CD4-positive, alpha-beta memory T cell (primary cell): ENCODE data around the gene CASTOR1. TPM values are rescaled to one million over a fixed set of nuclear protein-coding genes. Genes with fewer than 3 reads are reported as not detected.

Experiments
- CTCF ChIA-PET: fragments of 350-600 bp; sonication (Branson Sonifier 250); formaldehyde crosslinking; loops from one replicate; lab custom pipeline; 2021; ENCODE audit warnings: inconsistent platforms; ENCODE audit not compliant: partially characterized antibody; lab: Charles Lee
- POLR2A ChIA-PET: fragments of 350-600 bp; sonication (Branson Sonifier 250); formaldehyde crosslinking; loops from one replicate; lab custom pipeline; 2021; ENCODE audit not compliant: partially characterized antibody; lab: Charles Lee
- DNase-seq, 5 donors: peaks; one replicate each; pipeline versions ENCODE4 v3.0.0 to v3.0.0-alpha.2; 2020 to 2022; ENCODE audit warnings: mixed read lengths in 1 of 5
- H3K27ac ChIP-seq: one replicate; pipeline ENCODE4 v1.7.0; 2013; ENCODE audit warnings: low read depth, low read length
- H3K27me3 ChIP-seq: 2 replicates; pipeline ENCODE4 v1.7.0; 2013; ENCODE audit warnings: mild to moderate bottlenecking, low read length, moderate library complexity; ENCODE audit not compliant: insufficient read depth
- H3K36me3 ChIP-seq: 2 replicates; pipeline ENCODE4 v1.7.0; 2013; ENCODE audit warnings: mild to moderate bottlenecking, low read length, moderate library complexity; ENCODE audit not compliant: insufficient read depth
- H3K4me1 ChIP-seq: 2 replicates; pipeline ENCODE4 v1.7.0; 2013; ENCODE audit warnings: mild to moderate bottlenecking, low read length, moderate library complexity; ENCODE audit not compliant: insufficient read depth
- H3K4me3 ChIP-seq, 2 donors: one replicate each; pipeline ENCODE4 v1.7.0; 2013; ENCODE audit warnings: low read length in 2 of 2, mild to moderate bottlenecking in 1 of 2
- H3K9me3 ChIP-seq, 2 donors: one replicate each; pipeline ENCODE4 v1.7.0; 2013; ENCODE audit warnings: low read length in 2 of 2, control low read depth in 1 of 2; ENCODE audit not compliant: control insufficient read depth in 1 of 2
- H3K27ac Mint-ChIP-seq, 7 donors: one replicate each; pipeline ENCODE4 v1.8.0; 2020 to 2021; ENCODE audit warnings: mixed read lengths in 7 of 7, mild to moderate bottlenecking in 6 of 7, inconsistent platforms in 3 of 7, moderate library complexity in 3 of 7
- H3K27me3 Mint-ChIP-seq, 2 donors: one replicate each; pipeline ENCODE4 v1.8.0; 2020 to 2021; ENCODE audit warnings: mixed read lengths in 2 of 2
- H3K36me3 Mint-ChIP-seq, 2 donors: one replicate each; pipeline ENCODE4 v1.8.0; 2020 to 2021; ENCODE audit warnings: mixed read lengths in 2 of 2, inconsistent platforms in 1 of 2, mild to moderate bottlenecking in 1 of 2
- H3K4me1 Mint-ChIP-seq, 4 donors: one replicate each; pipeline ENCODE4 v1.8.0; 2020 to 2021; ENCODE audit warnings: mixed read lengths in 4 of 4, mild to moderate bottlenecking in 1 of 4
- H3K4me3 Mint-ChIP-seq, 8 donors: one replicate each; pipeline ENCODE4 v1.8.0; 2020 to 2021; ENCODE audit warnings: mixed read lengths in 8 of 8, mild to moderate bottlenecking in 7 of 8, moderate library complexity in 6 of 8, inconsistent platforms in 3 of 8
- H3K9me3 Mint-ChIP-seq, 8 donors: one replicate each; pipeline ENCODE4 v1.8.0; 2020 to 2021; ENCODE audit warnings: mixed read lengths in 8 of 8, mild to moderate bottlenecking in 5 of 8, inconsistent platforms in 3 of 8, moderate library complexity in 1 of 8
- intact Hi-C: fragments of 100-400 bp; cut with micrococcal nuclease; formaldehyde crosslinking; loops from one replicate; pipeline ENCODE4 v1.15.1; 2023
- polyA plus RNA-seq, 2 donors: library from polyadenylated mRNA; unstranded; fragments of 300-500 nt; fragmentation: Illumina TruSeq; gene quantifications; one replicate each; pipeline ENCODE4 v1.2.3, GENCODE V29; 2021
- total RNA-seq, 2 experiments: library from RNA; stranded (reverse); gene quantifications; one replicate each; pipeline ENCODE4 v1.2.3, GENCODE V29; 2021

The CASTOR1 gene
- total and polyA plus RNA-seq, 4 experiments from 2014 or later = 11.3 to 17.5 (median 14.3) TPM

DNA sequence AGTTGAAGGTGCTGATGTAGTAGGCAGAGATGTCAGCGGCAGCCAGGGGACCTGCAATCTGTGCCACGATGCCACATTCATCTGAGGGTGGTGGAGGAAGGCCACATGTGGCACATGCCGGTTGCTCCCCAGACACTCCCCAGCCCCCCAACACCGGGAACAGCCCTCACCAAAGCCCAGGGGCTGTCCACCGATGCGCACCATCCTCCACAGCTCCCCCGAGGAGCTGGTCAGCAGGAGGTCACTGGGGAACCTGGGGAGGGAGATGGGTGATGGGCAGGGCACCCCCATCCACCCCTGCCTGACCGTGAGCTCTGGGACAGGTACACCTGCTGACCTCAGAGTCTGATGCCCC is 3.5 kb downstream of the CASTOR1 start:
- H3K27me3 Mint-ChIP-seq = no peaks in the 10 kb centered on the region
- peaks cover 22 to 57% (median 40%) of the 10 kb centered on the region in 4 donors for H3K4me1 Mint-ChIP-seq
- H3K4me3 ChIP-seq = no peak overlapping the region
- peaks cover 9 to 10% of the 10 kb centered on the region in 2 donors for H3K36me3 Mint-ChIP-seq
- H3K4me1 ChIP-seq = peaks cover 53% of the 10 kb centered on the region
- DNase-seq = peak in 1 of 5 donors; percentile 31
- no peaks in the 10 kb centered on the region for H3K27me3 ChIP-seq
- H3K27ac Mint-ChIP-seq = no peak overlapping the region
- H3K9me3 ChIP-seq = no peaks in the 10 kb centered on the region
- intact Hi-C loops = no loop called here
- POLR2A ChIA-PET = interaction anchor here (0.6 to 15.0 kb wide), 7 partner anchors 20 to 178 kb away, joined by 3 to 333 read pairs (median 4); partner anchors contain the start of genes CCDC157, OSM, RNF215 and SF3A1
- CTCF ChIA-PET = interaction anchor here (0.6 to 11.1 kb wide), 9 partner anchors 8 to 180 kb away, joined by 3 to 392 read pairs (median 4); partner anchors contain the start of gene RNF215
- H3K4me3 Mint-ChIP-seq = no peak overlapping the region
- no peaks in the 10 kb centered on the region for H3K9me3 Mint-ChIP-seq
- no peaks in the 10 kb centered on the region for H3K36me3 ChIP-seq
- no peak overlapping the region for H3K27ac ChIP-seq

DNA sequence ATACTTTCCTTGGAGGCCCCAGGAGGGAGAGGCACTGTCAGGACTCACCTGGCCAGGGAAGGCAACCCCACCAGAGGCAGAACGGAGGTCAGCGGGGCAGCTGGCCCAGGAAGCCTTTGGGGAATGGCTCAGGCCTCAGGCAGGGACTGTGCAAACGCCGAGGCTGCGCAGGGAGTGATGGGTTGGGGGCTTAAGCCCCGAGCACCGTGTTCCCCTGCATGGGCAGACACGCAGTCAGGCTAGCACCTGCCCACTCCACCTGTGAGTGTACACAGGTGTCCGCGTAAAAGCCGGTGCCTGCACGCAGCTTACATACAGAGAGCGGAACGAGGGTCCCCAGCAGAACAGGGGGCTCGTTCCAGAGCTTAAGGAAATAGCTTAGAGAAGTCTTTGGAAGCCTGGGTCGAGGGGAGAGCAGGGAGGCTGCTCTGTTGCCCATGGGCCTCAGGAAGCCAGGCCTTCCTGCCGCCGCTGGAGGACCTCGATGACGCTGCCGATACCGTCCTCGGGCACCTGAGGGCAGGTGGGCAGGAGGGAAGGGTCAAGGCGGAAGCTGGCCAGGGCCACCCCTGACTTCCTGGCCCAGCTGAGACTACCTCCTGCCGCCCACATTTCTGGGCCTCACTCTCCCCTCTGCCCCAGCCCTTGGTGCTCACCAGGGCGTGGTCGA is 4.0 kb downstream of the CASTOR1 start:
- Histone ChIP-seq H3K4me3 (no peak overlapping the region), H3K27me3 (no peaks in the 10 kb centered on the region), H3K36me3 (no peaks in the 10 kb centered on the region), H3K9me3 (no peaks in the 10 kb centered on the region), H3K27ac (no peak overlapping the region), H3K4me1 (peaks cover 48% of the 10 kb centered on the region)
- ChIA-PET POLR2A (interaction anchor here (1.3 to 15.0 kb wide), 4 partner anchors 20 to 71 kb away, joined by 4 to 333 read pairs (median 112); partner anchors contain the start of genes CCDC157, OSM and SF3A1), CTCF (interaction anchor here (0.7 to 11.1 kb wide), 8 partner anchors 43 to 280 kb away, joined by 3 to 392 read pairs (median 4); partner anchors contain the start of gene RNF215)
- peak overlapping the region in 1 of 7 donors; percentile 67 for H3K27ac Mint-ChIP-seq
- H3K4me1 Mint-ChIP-seq = peaks cover 19 to 52% (median 36%) of the 10 kb centered on the region in 4 donors
- peaks cover 9 to 10% of the 10 kb centered on the region in 2 donors for H3K36me3 Mint-ChIP-seq
- no peaks in the 10 kb centered on the region for H3K9me3 Mint-ChIP-seq
- intact Hi-C loops = no loop called here
- peak in 1 of 5 donors; percentile 21 for DNase-seq
- no peak overlapping the region for H3K4me3 Mint-ChIP-seq
- no peaks in the 10 kb centered on the region for H3K27me3 Mint-ChIP-seq

- POLR2A ChIA-PET = interaction anchor here (12.2 to 15.0 kb wide), 2 partner anchors 20 to 21 kb away, joined by 106 to 333 read pairs; partner anchors contain the start of gene OSM
- CTCF ChIA-PET = interaction anchor here (0.6 to 11.1 kb wide), 6 partner anchors 101 to 769 kb away, joined by 3 to 392 read pairs (median 20); partner anchors contain the start of gene RNF215
- no peak overlapping the region for H3K4me3 ChIP-seq
- Mint-ChIP-seq H3K9me3 (no peaks in the 10 kb centered on the region), H3K27ac (peak overlapping the region in 4 of 7 donors; percentile 18 to 67 (median 53)), H3K36me3 (peaks cover 4 to 10% of the 10 kb centered on the region in 2 donors), H3K4me3 (no peak overlapping the region), H3K4me1 (peaks cover 15 to 49% (median 33%) of the 10 kb centered on the region in 4 donors), H3K27me3 (no peaks in the 10 kb centered on the region)
- DNase-seq = peak in 1 of 5 donors; percentile 2
- H3K9me3 ChIP-seq = no peaks in the 10 kb centered on the region
- peaks cover 46% of the 10 kb centered on the region for H3K4me1 ChIP-seq
- no peaks in the 10 kb centered on the region for H3K27me3 ChIP-seq
- H3K27ac ChIP-seq = no peak overlapping the region
- H3K36me3 ChIP-seq = no peaks in the 10 kb centered on the region
- intact Hi-C loops = no loop called here
Observed at GRCh38 chr22:30284666-30285065, 4.6 kb downstream of the CASTOR1 start.

GRCh38 chr22:30284172-30284571 is 5.1 kb downstream of the CASTOR1 start:
- POLR2A ChIA-PET = interaction anchor here (12.2 kb wide), 1 partner anchor 19 kb away, joined by 106 read pairs; the partner anchor contains the start of gene OSM
- H3K4me1 ChIP-seq = peaks cover 50% of the 10 kb centered on the region

DNA sequence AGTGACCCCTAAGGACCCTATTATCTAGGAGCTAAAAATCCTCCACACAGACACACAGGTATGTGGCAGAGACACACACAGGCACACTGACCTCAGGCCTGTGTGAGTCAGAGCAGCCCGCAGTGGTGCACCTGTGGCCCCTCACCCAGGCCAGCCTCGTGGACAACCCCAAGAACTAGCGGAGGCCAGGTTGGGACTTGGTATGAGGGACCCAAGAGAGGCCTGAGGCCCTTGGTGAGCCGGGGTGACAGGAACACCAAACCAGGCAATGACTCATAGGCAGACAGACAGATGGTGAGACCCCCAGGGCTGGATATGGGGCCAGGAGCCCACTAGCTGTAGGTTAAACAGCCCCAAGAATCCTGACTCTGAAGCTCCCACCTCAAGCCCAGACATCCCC is 6.0 kb downstream of the CASTOR1 start:
- no peak overlapping the region for H3K4me3 ChIP-seq
- H3K27me3 ChIP-seq = no peaks in the 10 kb centered on the region
- no peak overlapping the region for H3K4me3 Mint-ChIP-seq
- H3K27ac ChIP-seq = no peak overlapping the region
- no peaks in the 10 kb centered on the region for H3K27me3 Mint-ChIP-seq
- peak in 1 of 5 donors; percentile 33 for DNase-seq
- H3K36me3 ChIP-seq = no peaks in the 10 kb centered on the region
- intact Hi-C loops = no loop called here
- no peaks in the 10 kb centered on the region for H3K9me3 ChIP-seq
- no peaks in the 10 kb centered on the region for H3K9me3 Mint-ChIP-seq
- peak overlapping the region in 3 of 7 donors; percentile 21 to 46 (median 30) for H3K27ac Mint-ChIP-seq
- peaks cover 3 to 10% of the 10 kb centered on the region in 2 donors for H3K36me3 Mint-ChIP-seq
- peaks cover 47% of the 10 kb centered on the region for H3K4me1 ChIP-seq
- peaks cover 20 to 49% (median 37%) of the 10 kb centered on the region in 4 donors for H3K4me1 Mint-ChIP-seq
- POLR2A ChIA-PET = interaction anchor here (1.0 to 12.2 kb wide), 6 partner anchors 18 to 178 kb away, joined by 3 to 106 read pairs (median 4); partner anchors contain the start of genes OSM, RNF215, SEC14L2 and TBC1D10A
- CTCF ChIA-PET = interaction anchor here (1.3 to 11.1 kb wide), 3 partner anchors 76 to 178 kb away, joined by 4 to 392 read pairs (median 254); partner anchors contain the start of gene RNF215

More at GRCh38 chr22:30284172-30284571, 5.1 kb downstream of the CASTOR1 start:
- no peak overlapping the region for H3K4me3 ChIP-seq
- H3K27me3 ChIP-seq = no peaks in the 10 kb centered on the region
- Mint-ChIP-seq H3K36me3 (peaks cover 3 to 10% of the 10 kb centered on the region in 2 donors), H3K9me3 (no peaks in the 10 kb centered on the region), H3K27me3 (no peaks in the 10 kb centered on the region), H3K27ac (no peak overlapping the region), H3K4me1 (peaks cover 16 to 49% (median 38%) of the 10 kb centered on the region in 4 donors), H3K4me3 (no peak overlapping the region)
- H3K9me3 ChIP-seq = no peaks in the 10 kb centered on the region
- CTCF ChIA-PET = interaction anchor here (0.6 to 11.1 kb wide), 4 partner anchors 102 to 768 kb away, joined by 3 to 392 read pairs (median 128); partner anchors contain the start of gene RNF215
- H3K27ac ChIP-seq = no peak overlapping the region
- no peaks in the 10 kb centered on the region for H3K36me3 ChIP-seq
- peak in 1 of 5 donors; percentile 14 for DNase-seq
- intact Hi-C loops = no loop called here

- peaks cover 3 to 10% of the 10 kb centered on the region in 2 donors for H3K36me3 Mint-ChIP-seq
- no peak overlapping the region for H3K27ac Mint-ChIP-seq
- peaks cover 41% of the 10 kb centered on the region for H3K4me1 ChIP-seq
- intact Hi-C loops = no loop called here
- ChIA-PET CTCF (interaction anchor here (1.3 to 11.1 kb wide), 3 partner anchors 76 to 177 kb away, joined by 4 to 392 read pairs (median 254); partner anchors contain the start of gene RNF215), POLR2A (interaction anchor here (1.0 to 12.2 kb wide), 6 partner anchors 18 to 178 kb away, joined by 3 to 106 read pairs (median 4); partner anchors contain the start of genes OSM, RNF215, SEC14L2 and TBC1D10A)
- no peak overlapping the region for H3K4me3 ChIP-seq
- no peaks in the 10 kb centered on the region for H3K27me3 ChIP-seq
- H3K9me3 ChIP-seq = no peaks in the 10 kb centered on the region
- no peak overlapping the region for H3K27ac ChIP-seq
- no peak overlapping the region for H3K4me3 Mint-ChIP-seq
- no peaks in the 10 kb centered on the region for H3K27me3 Mint-ChIP-seq
- H3K9me3 Mint-ChIP-seq = no peaks in the 10 kb centered on the region
- no peaks in the 10 kb centered on the region for H3K36me3 ChIP-seq
- peak in 1 of 5 donors; percentile 11 for DNase-seq
- peaks cover 14 to 42% (median 31%) of the 10 kb centered on the region in 4 donors for H3K4me1 Mint-ChIP-seq
Observed at GRCh38 chr22:30282616-30283046, 6.7 kb downstream of the CASTOR1 start.
